Measurements from ENCODE around the gene MRPL10.
A peak's percentile ranks its signal among the peaks of the same experiment; 100 is the strongest.
"Not testable (repeated sequence)": the region's sequence is repeated elsewhere in the genome, so short reads cannot be mapped to it uniquely, and the experiment has no call there.

Gene MRPL10

DNA sequence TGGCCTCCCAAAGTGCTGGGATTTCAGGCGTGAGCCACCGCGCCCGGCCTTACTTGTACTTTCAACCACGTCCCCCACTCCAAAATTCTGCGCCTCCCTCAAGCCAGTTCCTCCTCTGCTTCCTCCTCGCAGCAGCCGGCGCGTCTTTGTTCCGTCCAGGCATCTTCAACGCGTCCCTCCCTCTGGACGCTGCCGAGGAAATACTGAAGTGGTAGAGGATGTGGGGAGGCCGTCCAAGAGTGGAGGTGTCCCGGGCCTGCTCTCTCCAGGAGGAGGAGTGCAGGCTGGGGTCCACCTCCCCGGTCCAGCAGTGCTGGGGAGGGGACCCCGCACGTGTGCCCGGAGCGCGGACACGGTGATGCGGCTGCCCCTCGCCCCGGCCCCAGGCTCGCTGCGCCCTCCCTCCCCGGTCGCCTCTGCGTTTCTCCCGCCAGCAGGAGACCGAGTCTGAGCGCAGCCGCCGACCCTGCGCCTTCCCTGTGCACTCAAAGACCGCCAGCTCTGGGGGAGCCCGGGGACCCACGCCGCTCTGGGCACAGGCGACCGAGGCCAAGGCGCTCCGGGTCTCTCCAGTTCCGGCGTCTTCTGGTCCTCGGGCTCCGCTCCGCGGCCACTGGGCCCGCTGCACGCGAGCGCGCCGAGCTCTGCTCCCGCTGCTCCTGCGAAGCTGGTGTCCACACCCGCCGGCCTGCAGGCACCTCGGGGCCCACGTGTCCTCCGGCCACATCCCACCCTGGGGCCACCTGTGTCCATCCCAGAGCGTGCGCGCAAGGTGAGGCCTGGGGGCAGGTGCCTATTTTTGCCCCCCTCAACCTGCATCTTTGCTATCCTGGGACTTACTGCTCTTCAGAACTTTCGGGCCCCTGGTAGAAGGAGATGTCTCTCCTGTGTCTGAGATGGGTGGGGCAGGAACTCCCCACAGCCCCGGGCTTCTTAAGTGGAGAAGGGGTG, 41.5 kb downstream of the MRPL10 start:
- no peak for DNase-seq

DNA sequence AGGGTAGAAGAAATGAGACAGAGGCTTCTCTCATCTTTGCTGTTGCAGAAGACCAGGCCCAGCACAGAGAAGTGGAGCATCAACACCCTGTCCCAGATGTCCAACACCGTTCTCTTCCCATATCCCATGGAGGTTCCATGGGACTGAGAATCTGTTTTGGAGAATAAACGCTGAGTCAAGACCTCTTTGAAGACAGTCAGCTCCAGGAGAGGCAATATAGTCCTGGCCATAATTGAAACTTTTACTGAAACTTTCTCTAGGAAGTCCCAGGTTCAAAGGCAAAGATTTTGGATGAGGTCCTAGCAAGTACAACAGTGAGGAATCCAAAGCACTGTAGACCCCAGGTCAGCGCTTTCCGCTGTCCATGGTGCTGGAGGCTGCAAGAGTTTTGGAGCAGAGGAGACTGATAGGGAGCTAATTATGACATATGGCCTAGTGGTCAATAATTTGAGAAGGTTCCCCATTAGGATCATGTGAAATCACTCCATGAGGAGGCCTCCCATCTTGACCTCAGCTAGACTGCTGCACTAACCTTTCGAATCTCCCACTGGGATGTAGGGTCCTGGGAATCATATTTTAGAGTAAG, 45.7 kb downstream of the MRPL10 start:
- DNase-seq, result peak; percentile 10

DNA sequence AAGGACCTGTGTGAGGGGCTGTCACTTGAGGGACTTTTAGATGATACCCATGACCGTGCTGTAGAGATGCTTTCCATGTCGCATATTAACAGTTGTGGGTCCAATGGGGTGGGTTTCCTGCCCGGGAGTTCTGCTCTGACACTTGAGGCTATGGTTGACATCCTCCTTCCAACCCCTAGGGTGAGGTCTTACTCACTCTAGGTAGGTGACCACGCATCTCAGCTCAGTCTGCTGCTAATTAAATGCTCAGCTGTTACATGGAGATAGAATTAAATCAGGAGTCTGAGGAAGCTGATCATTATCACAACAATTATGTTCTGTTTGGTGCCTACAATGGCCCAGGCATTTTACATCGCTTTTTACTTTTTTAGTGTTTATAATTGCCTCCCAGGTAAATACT, 49.9 kb downstream of the MRPL10 start:
- DNase-seq, result no peak

DNA sequence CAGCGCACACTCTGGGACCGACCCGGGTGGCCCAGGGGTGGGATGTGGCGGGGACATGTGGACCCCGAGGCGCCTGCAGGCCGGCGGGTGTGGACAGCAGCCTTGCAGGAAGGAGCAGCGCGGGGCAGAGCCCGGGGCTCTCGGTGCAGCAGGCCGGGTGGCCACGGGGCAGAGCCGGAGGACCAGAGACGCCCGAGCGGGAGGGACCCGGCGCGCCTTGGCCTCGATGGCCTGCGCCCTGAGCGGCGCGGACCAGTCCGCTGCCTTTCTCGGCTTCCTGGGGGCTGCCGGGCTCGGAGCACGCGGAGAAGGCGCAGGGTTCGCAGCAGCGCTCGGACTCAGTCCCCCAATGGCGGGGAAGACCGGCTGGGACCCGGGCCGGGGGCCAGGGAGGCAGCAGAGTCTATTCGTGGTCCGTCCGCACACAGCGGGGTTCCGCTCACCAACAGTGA, 53.1 kb downstream of the MRPL10 start:
- DNase-seq, result no peak

DNA sequence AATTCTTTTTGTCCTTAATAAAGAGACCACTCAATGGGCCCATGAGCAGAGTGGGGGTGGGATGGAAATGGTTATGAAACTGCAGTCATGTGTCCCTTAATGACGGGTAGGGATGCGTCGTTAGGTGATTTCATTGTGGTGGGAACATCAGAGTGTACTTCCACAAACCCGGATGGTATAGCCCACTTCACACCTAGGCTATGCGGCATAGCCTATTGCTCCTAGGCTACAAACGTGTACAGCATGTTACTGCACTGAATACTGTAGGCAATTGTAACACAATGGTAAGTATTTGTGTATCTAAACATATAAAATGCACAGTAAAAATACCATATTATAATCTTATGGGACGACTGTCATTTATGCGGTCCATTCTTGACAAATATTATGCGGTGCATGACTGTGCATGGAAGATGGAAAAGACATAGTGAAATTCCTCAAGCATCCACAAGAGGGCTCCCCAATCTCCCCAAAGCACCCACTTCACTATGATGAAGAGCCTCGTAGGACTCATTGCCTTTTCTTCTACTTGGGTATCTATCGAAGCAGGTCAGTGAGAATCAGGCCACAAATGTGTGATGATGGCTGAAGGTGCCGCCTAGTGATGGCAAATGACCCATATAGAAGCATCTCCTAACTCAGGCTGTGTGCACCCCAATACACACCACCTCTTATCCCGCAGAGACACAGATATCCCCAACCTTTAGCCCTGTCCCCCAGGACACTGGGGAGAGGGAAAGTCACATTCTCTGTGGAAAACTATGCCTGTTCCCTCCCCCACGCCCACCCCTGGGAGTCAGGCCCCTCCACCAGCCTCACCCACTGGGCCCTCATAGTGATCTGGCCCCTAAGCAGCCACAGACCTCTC, 54.8 kb downstream of the MRPL10 start:
- no peak for DNase-seq

DNA sequence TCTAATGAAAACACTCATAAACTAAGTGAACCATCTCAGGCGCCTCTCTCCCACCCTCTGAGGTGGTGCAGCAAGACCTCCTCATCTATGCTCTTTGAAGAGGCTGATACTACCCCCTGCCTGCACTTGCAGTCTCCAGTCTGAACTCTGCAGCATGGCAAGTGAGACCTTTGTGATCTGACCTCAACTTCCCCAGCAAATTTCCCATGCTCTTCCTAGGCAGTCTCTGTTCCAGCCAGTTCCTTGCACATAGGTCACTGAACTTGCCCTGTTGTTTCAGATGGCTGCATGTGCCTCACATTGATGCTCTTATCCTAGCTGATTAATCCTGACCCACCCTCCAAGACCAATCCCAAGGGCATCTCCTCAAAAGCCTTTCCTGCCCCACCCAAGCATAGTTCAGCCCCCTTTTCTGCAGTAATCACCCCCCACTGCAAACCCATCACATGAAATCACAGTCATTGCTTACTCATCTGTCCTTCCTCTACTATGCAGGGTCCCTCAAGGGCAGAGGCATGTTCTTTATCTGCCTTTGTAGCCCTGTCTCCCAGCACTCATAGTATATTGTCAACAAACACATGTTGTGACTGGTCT, 56.3 kb downstream of the MRPL10 start:
- DNase-seq, result no peak

DNA sequence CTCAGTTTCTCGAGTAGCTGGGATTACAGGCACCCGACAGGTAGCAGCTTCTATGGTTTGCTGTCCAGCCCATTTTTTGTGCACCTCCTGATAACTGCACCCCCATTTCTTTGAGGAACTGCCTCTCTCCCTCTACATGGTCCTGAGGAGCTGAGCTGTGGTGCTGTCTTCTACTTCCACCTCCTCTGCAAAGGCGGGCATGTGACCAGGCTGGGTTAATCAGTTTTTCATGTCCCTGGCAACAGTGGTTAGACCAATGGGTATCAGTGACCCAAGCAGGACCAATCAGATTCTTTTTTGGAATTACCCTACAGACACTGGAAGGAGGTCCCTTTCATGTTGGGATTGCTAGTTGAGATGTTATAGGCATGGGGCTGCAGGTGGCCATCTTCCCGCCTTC, 57.0 kb downstream of the MRPL10 start:
- no peak for DNase-seq

DNA sequence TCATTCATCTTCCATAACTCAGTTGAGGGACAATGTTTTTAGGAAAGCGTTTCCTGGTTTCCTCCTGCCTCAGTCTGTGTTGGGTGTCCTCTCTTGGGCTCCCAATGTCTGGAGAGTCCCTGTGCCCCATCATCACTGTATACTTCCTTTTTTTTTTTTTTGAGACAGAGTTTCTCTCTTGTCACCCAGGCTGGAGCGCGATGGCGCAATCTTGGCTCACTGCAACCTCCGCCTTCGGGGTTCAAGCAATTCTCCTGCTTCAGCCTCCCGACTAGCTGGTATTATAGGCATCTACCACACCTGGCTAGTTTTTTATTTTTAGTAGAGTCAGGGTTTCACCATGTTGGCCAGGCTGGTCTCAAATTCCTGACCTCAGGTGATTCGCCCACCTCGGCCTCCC, 57.7 kb downstream of the MRPL10 start:
- not testable (repeated sequence) for DNase-seq
